Lower leg skin (tissue), 4 donors: Measurements from ENCODE around the gene ASGR2. TPM values are rescaled to one million over a fixed set of nuclear protein-coding genes. Genes with fewer than 3 reads are reported as not detected.
"Not testable (repeated sequence)": the region's sequence is repeated elsewhere in the genome, so short reads cannot be mapped to it uniquely, and the experiment has no call there.

Experiments
- DNase-seq, 2 donors: peaks; one replicate each; pipeline ENCODE4 v3.0.0-alpha.2; 2019; ENCODE audit warnings: low spot score in 2 of 2
- H3K4me3 ChIP-seq: fragments of 200-600 bp; sonication (generic); 2 replicates; pipeline ENCODE4 v1.5.1; 2017; ENCODE audit warnings: mild to moderate bottlenecking, low read depth; ENCODE audit not compliant: poor library complexity, severe bottlenecking
- CTCF ChIP-seq, 3 donors: fragments of 450-650 bp; IDR thresholded peaks; one replicate each; pipeline ENCODE4 v1.5.1; 2016; ENCODE audit warnings: antibody characterized with exemption in 3 of 3, mild to moderate bottlenecking in 3 of 3, moderate library complexity in 2 of 3
- POLR2A ChIP-seq, 2 donors: fragments of 450-650 bp; IDR thresholded peaks; one replicate each; pipeline ENCODE4 v1.6.1; 2016 to 2017; ENCODE audit warnings: antibody characterized with exemption in 2 of 2, mild to moderate bottlenecking in 1 of 2, moderate library complexity in 1 of 2
- WGBS, 2 donors: methylation state at CpG; one replicate each; pipeline ENCODE4 v1.1.5; 2018; 5-methylcytosine and 5-hydroxymethylcytosine counted together
- intact Hi-C: fragments of 100-400 bp; cut with DNase I; formaldehyde crosslinking; loops from one replicate; pipeline ENCODE4 v1.15.0; 2023; ENCODE audit warnings: low total_unique reads
- total RNA-seq, 4 donors: library from RNA; depleted of rRNA; stranded (reverse); fragments of >200 nt; gene quantifications; one replicate each; pipeline ENCODE4 v1.1.0, GENCODE V29; 2016

ASGR2 gene, protein sequence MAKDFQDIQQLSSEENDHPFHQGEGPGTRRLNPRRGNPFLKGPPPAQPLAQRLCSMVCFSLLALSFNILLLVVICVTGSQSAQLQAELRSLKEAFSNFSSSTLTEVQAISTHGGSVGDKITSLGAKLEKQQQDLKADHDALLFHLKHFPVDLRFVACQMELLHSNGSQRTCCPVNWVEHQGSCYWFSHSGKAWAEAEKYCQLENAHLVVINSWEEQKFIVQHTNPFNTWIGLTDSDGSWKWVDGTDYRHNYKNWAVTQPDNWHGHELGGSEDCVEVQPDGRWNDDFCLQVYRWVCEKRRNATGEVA
- total RNA-seq: 10 to 100 TPM in 1 of 4 donors, 1 to 10 TPM in 3; 6.7 to 10.1 (median 8.7) TPM

DNA sequence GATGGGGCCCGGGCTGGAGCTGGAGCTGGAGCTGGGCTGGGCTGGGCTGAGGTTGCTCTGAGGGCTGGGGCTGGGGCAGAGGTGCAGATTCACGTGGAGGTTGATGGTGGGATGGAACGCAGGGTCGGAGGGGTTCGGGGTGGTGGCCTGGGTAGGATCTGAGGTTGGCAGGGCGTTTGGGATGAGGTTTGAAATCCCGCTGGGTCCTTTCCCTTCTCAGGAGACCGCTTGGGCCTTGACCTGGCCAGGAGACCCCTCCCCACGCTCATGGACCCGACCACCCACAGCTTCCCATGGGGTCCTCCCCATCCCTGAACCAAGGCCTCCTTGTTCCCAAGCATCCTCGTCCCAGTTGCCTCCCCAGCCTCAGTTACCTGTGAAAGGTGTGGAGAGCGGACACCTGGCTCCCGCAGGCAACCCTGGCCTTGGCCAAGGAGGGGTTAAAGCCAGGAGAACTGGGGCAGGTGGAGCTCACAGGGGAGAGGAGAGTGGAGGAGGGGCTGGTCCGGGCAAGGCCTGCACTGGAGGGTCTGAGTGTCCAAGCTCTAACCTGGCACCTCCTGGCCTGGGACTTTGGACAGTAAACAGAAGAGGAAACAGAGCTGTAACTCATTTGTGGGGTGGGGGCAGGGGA, at the start of gene ASGR2:
TSS of gene ASGR2 (minus strand) at position 582 of the 634 bp plus-strand sequence. CDS start 582 bp downstream, outside the sequence.
- peak in 1 of 2 donors; percentile 71 for DNase-seq
- no peak for TF ChIP-seq POLR2A (IDR thresholded peaks at IDR 0.05)
- no peak for TF ChIP-seq CTCF (IDR thresholded peaks at IDR 0.05)
- intact Hi-C loops: no loop called here
- H3K4me3 ChIP-seq: no peak within 1 kb of the TSS
- WGBS, 2 donors: 75 to 81% methylated on average over 13 to 14 of the region's 14 CpGs

GRCh38 chr17:7159571-7159970, 44.9 kb upstream of the ASGR2 start:
- 63 to 67% methylated on average over 10 of the region's 10 CpGs for WGBS, 2 donors
- H3K4me3 ChIP-seq, intact Hi-C loops, DNase-seq: not testable (repeated sequence)

- WGBS, 2 donors: 87 to 89% methylated on average over 10 of the region's 10 CpGs
- intact Hi-C loops, H3K4me3 ChIP-seq, DNase-seq: not testable (repeated sequence)
These were observed 43.8 kb upstream of the ASGR2 start for GRCh38 chr17:7158424-7158823.

DNA sequence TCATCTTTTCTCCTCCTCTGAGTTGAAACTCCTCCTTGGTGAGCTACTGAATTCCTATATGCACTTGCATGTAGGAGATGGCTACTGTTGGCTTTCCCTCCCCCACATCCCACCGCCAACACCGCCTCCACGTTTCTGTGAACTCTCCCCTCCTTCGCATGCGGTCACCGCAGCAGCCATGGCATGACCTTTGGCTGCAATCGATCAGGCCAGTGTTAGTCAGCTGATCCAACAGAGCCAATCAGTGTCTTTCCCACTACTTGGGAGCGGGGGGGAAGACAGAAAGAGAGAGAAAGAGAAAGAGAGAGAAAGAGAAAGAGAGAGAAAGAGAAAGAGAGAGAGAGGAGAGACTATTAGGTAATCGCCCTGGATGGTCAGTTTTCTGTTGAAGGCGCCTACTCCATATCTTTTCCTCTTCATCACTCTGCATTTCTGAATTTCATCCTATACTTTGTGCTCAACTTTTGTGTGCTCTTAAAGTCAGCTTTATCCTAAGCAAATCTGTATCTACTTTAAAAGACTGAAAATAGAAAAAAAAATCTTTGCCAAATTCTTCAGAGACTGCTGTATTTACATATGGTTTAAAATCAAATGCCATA, 41.8 kb upstream of the ASGR2 start:
- intact Hi-C loops: no loop called here
- WGBS, 2 donors: 67 to 81% methylated on average over 10 of the region's 10 CpGs
- no peak for TF ChIP-seq POLR2A (IDR thresholded peaks at IDR 0.05)
- TF ChIP-seq CTCF (IDR thresholded peaks at IDR 0.05): peak in 1 of 3 donors; percentile 40
- DNase-seq: no peak
- no peak overlapping the region for H3K4me3 ChIP-seq

- intact Hi-C loops: no loop called here
- TF ChIP-seq CTCF (IDR thresholded peaks at IDR 0.05) (no peak), POLR2A (IDR thresholded peaks at IDR 0.05) (no peak)
- no peak for DNase-seq
- 61 to 65% methylated on average over 3 of the region's 3 CpGs for WGBS, 2 donors
- H3K4me3 ChIP-seq: no peak overlapping the region
These were observed 33.1 kb upstream of the ASGR2 start for GRCh38 chr17:7147772-7148171.

GRCh38 chr17:7146115-7146514, 31.5 kb upstream of the ASGR2 start:
- H3K4me3 ChIP-seq: no peak overlapping the region
- TF ChIP-seq CTCF (IDR thresholded peaks at IDR 0.05) (no peak), POLR2A (IDR thresholded peaks at IDR 0.05) (no peak)
- intact Hi-C loops: no loop called here
- 49% methylated on average over 6 of the region's 6 CpGs for whole genome bisulfite sequencing, 2 donors
- DNase-seq: no peak
